Measurements from ENCODE around the gene S100A7A.

- TF ChIP-seq RFX5 (IDR thresholded peaks at IDR 0.05; ENCODE audit: borderline replicate concordance, low read depth, low read length) (no peak), CTCF (IDR thresholded peaks at IDR 0.05; ENCODE audit: control extremely low read depth in 1 of 3, insufficient read depth in 1 of 3, low read depth in 1 of 3, low read length in 3 of 3) (no peak), JUN (IDR thresholded peaks at IDR 0.05; ENCODE audit: low read depth, low read length) (no peak), POLR2AphosphoS5 (IDR thresholded peaks at IDR 0.05; ENCODE audit: low read depth, low read length) (no peak), RAD21 (IDR thresholded peaks at IDR 0.05 in 1 of 2, conservative IDR thresholded peaks at IDR 0.05 in 1 of 2; ENCODE audit: low read depth in 2 of 2, low read length in 2 of 2) (no peak), SIRT6 (IDR thresholded peaks at IDR 0.05; ENCODE audit: low read length) (no peak), EP300 (IDR thresholded peaks at IDR 0.05; ENCODE audit: borderline replicate concordance in 1 of 2, low read depth in 2 of 2, low read length in 2 of 2) (no peak), EZH2 (IDR thresholded peaks at IDR 0.05; ENCODE audit: low read depth, low read length, severe bottlenecking) (no peak), SP1 (IDR thresholded peaks at IDR 0.05; ENCODE audit: low read depth, low read length) (no peak), POLR2A (IDR thresholded peaks at IDR 0.05; ENCODE audit: control extremely low read depth in 1 of 2, low read depth in 2 of 2, low read length in 2 of 2) (no peak), GABPA (IDR thresholded peaks at IDR 0.05; ENCODE audit: borderline replicate concordance, insufficient read depth, low read length) (no peak)
These were observed 15.1 kb downstream of the S100A7A start for GRCh38 chr1:153431427-153431826.
